GM12878 (cell line): ENCODE results near the gene SIRPD. TPM values are rescaled to one million over a fixed set of nuclear protein-coding genes. Genes with fewer than 3 reads are reported as not detected.

Experiments
- ATF3 ChIP-seq: IDR thresholded peaks from 2 replicates; pipeline ENCODE4 v1.6.1; 2011; ENCODE audit warnings: low read depth, mild to moderate bottlenecking, low read length, moderate library complexity, borderline replicate concordance; ENCODE audit errors: extremely low read depth
- CBFB ChIP-seq: IDR thresholded peaks from 2 replicates; pipeline ENCODE4 v1.6.1; 2016; ENCODE audit warnings: antibody characterized with exemption, low read depth
- CEBPB ChIP-seq, 2 experiments: fragments of 150-350 bp in 1 of 2; IDR thresholded peaks; 2 replicates each; pipeline ENCODE4 v1.6.1; 2012 to 2014; ENCODE audit warnings: low read depth in 2 of 2, low read length in 2 of 2, borderline replicate concordance in 1 of 2, inconsistent platforms in 1 of 2
- FOXM1 ChIP-seq: IDR thresholded peaks from 2 replicates; pipeline ENCODE4 v1.6.1; 2012; ENCODE audit warnings: low read depth, mild to moderate bottlenecking, inconsistent platforms, low read length, moderate library complexity
- IKZF2 ChIP-seq, 2 experiments: fragments of 450-650 bp; IDR thresholded peaks; 2 replicates each; pipeline ENCODE4 v1.6.1; 2017; ENCODE audit warnings: mild to moderate bottlenecking in 2 of 2, moderate library complexity in 2 of 2
- IRF3 ChIP-seq: fragments of 450-650 bp; IDR thresholded peaks from 2 replicates; pipeline ENCODE4 v1.6.1; 2014; ENCODE audit warnings: mild to moderate bottlenecking
- MAX ChIP-seq: IDR thresholded peaks from 2 replicates; pipeline ENCODE4 v1.6.1; 2012; ENCODE audit warnings: low read depth, low read length, improper control_type of control experiment
- NFIC ChIP-seq: IDR thresholded peaks from 2 replicates; pipeline ENCODE4 v1.6.1; 2012; ENCODE audit warnings: low read depth, mild to moderate bottlenecking, inconsistent platforms, low read length, moderate library complexity
- NFYA ChIP-seq: IDR thresholded peaks from 2 replicates; pipeline ENCODE4 v1.6.1; 2011; ENCODE audit warnings: low read depth, mild to moderate bottlenecking, low read length, improper control_type of control experiment, borderline replicate concordance
- PAX5 ChIP-seq: IDR thresholded peaks from 2 replicates; pipeline ENCODE4 v1.6.1; 2011; ENCODE audit warnings: low read depth, low read length, borderline replicate concordance
- POLR2AphosphoS2 ChIP-seq: IDR thresholded peaks from 2 replicates; pipeline ENCODE4 v1.6.1; 2011; ENCODE audit warnings: low read depth, mild to moderate bottlenecking, low read length, improper control_type of control experiment, moderate library complexity
- POU2F2 ChIP-seq: IDR thresholded peaks from 3 replicates; pipeline ENCODE4 v1.6.1; 2011; ENCODE audit warnings: low read depth, mild to moderate bottlenecking, low read length, borderline replicate concordance
- PRDM15 ChIP-seq: fragments of 450-650 bp; formaldehyde crosslinking; IDR thresholded peaks from 2 replicates; pipeline ENCODE4 v1.4.0; 2020; ENCODE audit warnings: mild to moderate bottlenecking, moderate library complexity
- RCOR1 ChIP-seq: conservative IDR thresholded peaks from 2 replicates; pipeline ENCODE4 v1.6.1; 2012; ENCODE audit warnings: low read depth, low read length, improper control_type of control experiment
- RELA ChIP-seq: fragments of 450-650 bp; IDR thresholded peaks from 2 replicates; pipeline ENCODE4 v1.8.0; 2014; ENCODE audit warnings: borderline replicate concordance; ENCODE audit not compliant: partially characterized antibody
- SIX5 ChIP-seq: IDR thresholded peaks from 2 replicates; pipeline ENCODE4 v1.6.1; 2011; ENCODE audit warnings: mild to moderate bottlenecking, low read depth, low read length, moderate library complexity; ENCODE audit not compliant: severe bottlenecking
- SMARCA5 ChIP-seq: fragments of 450-650 bp; IDR thresholded peaks from 2 replicates; pipeline ENCODE4 v1.6.1; 2017; ENCODE audit warnings: mild to moderate bottlenecking
- SUZ12 ChIP-seq: fragments of 200-600 bp; sonication (generic); IDR thresholded peaks from one replicate; pipeline ENCODE4 v1.6.1; 2018; ENCODE audit warnings: antibody characterized with exemption, mild to moderate bottlenecking; ENCODE audit not compliant: unreplicated experiment
- TCF7 ChIP-seq: IDR thresholded peaks from 2 replicates; pipeline ENCODE4 v1.6.1; 2014; ENCODE audit warnings: antibody characterized with exemption, borderline replicate concordance
- ZNF207 ChIP-seq: fragments of 450-650 bp; IDR thresholded peaks from 2 replicates; pipeline ENCODE4 v1.6.1; 2014; ENCODE audit warnings: antibody characterized with exemption, mild to moderate bottlenecking, borderline replicate concordance
- ZNF217 ChIP-seq: fragments of 450-650 bp; IDR thresholded peaks from 2 replicates; pipeline ENCODE4 v1.6.1; 2017; ENCODE audit warnings: antibody characterized with exemption, mild to moderate bottlenecking
- ZNF687 ChIP-seq: fragments of 450-650 bp; IDR thresholded peaks from 2 replicates; pipeline ENCODE4 v1.6.1; 2017; ENCODE audit warnings: mild to moderate bottlenecking, moderate library complexity
- ZZZ3 ChIP-seq: IDR thresholded peaks from 2 replicates; pipeline ENCODE4 v1.6.1; 2011; ENCODE audit warnings: low read depth; ENCODE audit not compliant: control insufficient read depth, insufficient read length
- polyA plus RNA-seq, 11 experiments: library from polyadenylated mRNA; depleted of rRNA in 4 of 11; unstranded in 6 of 11; stranded (reverse) in 5 of 11; fragments of >200 nt; fragmentation: Nextera tagmentation in 4 of 11; fragmentation: Illumina TruSeq in 1 of 11; extraction: Ambion mirVana in 4 of 11; extraction: Trizol in 1 of 11; gene quantifications; 1 replicate in 1 of 11; 2 replicates in 10 of 11; pipeline versions ENCODE4 v1.2.1 to v1.2.3, GENCODE V29; 2011 to 2016; ENCODE audit warnings: inconsistent platforms in 2 of 11, missing spikeins in 2 of 11, low read depth in 1 of 11
- total RNA-seq, 4 experiments: library from RNA; depleted of rRNA in 3 of 4; stranded (reverse); fragments of >200 nt in 3 of 4; fragmentation: Illumina TruSeq in 1 of 4; extraction: Trizol in 1 of 4; gene quantifications; 2 replicates each; pipeline versions ENCODE4 v1.2.1 to v1.2.3, GENCODE V29; 2013 to 2021

Gene SIRPD
- total and polyA plus RNA-seq, 10 of the 15 experiments (the other 5 are each of a cell fraction or from before 2014, with no cell fraction given) = 0.10 to 1.6 (median 0.88) TPM

GRCh38 chr20:1524004-1524403, 33.5 kb downstream of the SIRPD start (continued):
- TF ChIP-seq IRF3 (no peak), ATF3 (no peak), POLR2AphosphoS2 (no peak), NFIC (peak; percentile 31; the same call in 1 of the 2 replicates), RCOR1 (no peak), RELA (no peak), ZZZ3 (no peak), NFYA (no peak), CBFB (no peak), SIX5 (no peak), IKZF2 (IDR thresholded peaks at IDR 0.05) (peak; percentile 91 to 92; a peak in 3 of 4 replicates), MAX (no peak), ZNF217 (no peak), CEBPB (IDR thresholded peaks at IDR 0.05; ENCODE audit: borderline replicate concordance in 1 of 2, low read depth in 2 of 2, low read length in 2 of 2) (no peak), PRDM15 (CRISPR knock-in tag) (no peak), ZNF207 (no peak), POU2F2 (no peak), TCF7 (no peak), SMARCA5 (no peak), FOXM1 (no peak), ZNF687 (peak; percentile 28), PAX5 (no peak), SUZ12 (no peak)
